Measurements from ENCODE around the gene FBXO46.
A peak's percentile ranks its signal among the peaks of the same experiment; 100 is the strongest.

Gene FBXO46

DNA sequence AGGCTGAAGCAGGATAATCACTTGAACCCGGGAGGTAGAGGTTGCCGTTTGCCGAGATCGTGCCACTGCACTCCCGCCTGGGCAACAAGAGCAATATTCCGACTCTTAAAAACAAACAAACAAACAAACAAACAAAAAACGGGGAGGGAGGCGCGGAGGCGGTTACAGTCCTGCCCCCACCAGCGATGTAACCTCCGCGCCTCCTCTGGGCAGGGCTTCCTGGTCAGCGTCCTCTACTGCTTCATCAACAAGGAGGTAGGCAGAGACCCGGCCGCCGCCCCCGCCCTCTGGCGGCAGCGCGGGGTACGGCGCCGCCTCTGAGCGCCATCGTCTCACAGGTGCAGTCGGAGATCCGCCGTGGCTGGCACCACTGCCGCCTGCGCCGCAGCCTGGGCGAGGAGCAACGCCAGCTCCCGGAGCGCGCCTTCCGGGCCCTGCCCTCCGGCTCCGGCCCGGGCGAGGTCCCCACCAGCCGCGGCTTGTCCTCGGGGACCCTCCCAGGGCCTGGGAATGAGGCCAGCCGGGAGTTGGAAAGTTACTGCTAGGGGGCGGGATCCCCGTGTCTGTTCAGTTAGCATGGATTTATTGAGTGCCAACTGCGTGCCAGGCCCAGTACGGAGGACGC, 49.2 kb downstream of the FBXO46 start (continued):
- TF ChIP-seq, protein P1, sequence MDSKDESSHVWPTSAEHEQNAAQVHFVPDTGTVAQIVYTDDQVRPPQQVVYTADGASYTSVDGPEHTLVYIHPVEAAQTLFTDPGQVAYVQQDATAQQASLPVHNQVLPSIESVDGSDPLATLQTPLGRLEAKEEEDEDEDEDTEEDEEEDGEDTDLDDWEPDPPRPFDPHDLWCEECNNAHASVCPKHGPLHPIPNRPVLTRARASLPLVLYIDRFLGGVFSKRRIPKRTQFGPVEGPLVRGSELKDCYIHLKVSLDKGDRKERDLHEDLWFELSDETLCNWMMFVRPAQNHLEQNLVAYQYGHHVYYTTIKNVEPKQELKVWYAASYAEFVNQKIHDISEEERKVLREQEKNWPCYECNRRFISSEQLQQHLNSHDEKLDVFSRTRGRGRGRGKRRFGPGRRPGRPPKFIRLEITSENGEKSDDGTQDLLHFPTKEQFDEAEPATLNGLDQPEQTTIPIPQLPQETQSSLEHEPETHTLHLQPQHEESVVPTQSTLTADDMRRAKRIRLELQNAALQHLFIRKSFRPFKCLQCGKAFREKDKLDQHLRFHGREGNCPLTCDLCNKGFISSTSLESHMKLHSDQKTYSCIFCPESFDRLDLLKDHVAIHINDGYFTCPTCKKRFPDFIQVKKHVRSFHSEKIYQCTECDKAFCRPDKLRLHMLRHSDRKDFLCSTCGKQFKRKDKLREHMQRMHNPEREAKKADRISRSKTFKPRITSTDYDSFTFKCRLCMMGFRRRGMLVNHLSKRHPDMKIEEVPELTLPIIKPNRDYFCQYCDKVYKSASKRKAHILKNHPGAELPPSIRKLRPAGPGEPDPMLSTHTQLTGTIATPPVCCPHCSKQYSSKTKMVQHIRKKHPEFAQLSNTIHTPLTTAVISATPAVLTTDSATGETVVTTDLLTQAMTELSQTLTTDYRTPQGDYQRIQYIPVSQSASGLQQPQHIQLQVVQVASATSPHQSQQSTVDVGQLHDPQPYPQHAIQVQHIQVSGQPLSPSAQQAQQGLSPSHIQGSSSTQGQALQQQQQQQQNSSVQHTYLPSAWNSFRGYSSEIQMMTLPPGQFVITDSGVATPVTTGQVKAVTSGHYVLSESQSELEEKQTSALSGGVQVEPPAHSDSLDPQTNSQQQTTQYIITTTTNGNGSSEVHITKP (tag by site-specific recombination; IDR thresholded peaks at IDR 0.05) = peak; percentile 44; the same call in 1 of the 2 replicates
- TF ChIP-seq, protein P2, sequence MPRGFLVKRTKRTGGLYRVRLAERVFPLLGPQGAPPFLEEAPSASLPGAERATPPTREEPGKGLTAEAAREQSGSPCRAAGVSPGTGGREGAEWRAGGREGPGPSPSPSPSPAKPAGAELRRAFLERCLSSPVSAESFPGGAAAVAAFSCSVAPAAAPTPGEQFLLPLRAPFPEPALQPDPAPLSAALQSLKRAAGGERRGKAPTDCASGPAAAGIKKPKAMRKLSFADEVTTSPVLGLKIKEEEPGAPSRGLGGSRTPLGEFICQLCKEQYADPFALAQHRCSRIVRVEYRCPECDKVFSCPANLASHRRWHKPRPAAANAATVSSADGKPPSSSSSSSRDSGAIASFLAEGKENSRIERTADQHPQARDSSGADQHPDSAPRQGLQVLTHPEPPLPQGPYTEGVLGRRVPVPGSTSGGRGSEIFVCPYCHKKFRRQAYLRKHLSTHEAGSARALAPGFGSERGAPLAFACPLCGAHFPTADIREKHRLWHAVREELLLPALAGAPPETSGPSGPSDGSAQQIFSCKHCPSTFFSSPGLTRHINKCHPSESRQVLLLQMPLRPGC (tag by site-specific recombination; IDR thresholded peaks at IDR 0.05) = no peak
- TF ChIP-seq ZSCAN5A (tag by site-specific recombination; IDR thresholded peaks at IDR 0.05) (no peak), ZNF140 (tag by site-specific recombination; IDR thresholded peaks at IDR 0.05) (no peak), ZFP41 (tag by site-specific recombination; IDR thresholded peaks at IDR 0.05; ENCODE audit: borderline replicate concordance) (no peak), SP2 (tag by site-specific recombination; IDR thresholded peaks at IDR 0.05) (peak; percentile 47), ELK4 (IDR thresholded peaks at IDR 0.05; ENCODE audit: borderline replicate concordance, low read depth, low read length) (no peak), ZNF654 (tag by site-specific recombination; IDR thresholded peaks at IDR 0.05; ENCODE audit: low read depth) (no peak), ZNF292 (tag by site-specific recombination; IDR thresholded peaks at IDR 0.05; ENCODE audit: borderline replicate concordance, low read depth) (no peak), ZFHX2 (tag by site-specific recombination; conservative IDR thresholded peaks at IDR 0.05) (peak; percentile 81), ZBTB7A (tag by site-specific recombination; IDR thresholded peaks at IDR 0.05; ENCODE audit: low read depth) (no peak), ZNF624 (tag by site-specific recombination; IDR thresholded peaks at IDR 0.05) (no peak), ZNF549 (tag by site-specific recombination; IDR thresholded peaks at IDR 0.05) (no peak), OVOL3 (tag by site-specific recombination; IDR thresholded peaks at IDR 0.05) (no peak), ZFP37 (tag by site-specific recombination; IDR thresholded peaks at IDR 0.05) (0 out of 2 replicates have a peak, but pooled peaks have one; percentile 33), KLF7 (tag by site-specific recombination; IDR thresholded peaks at IDR 0.05; ENCODE audit: borderline replicate concordance) (no peak), ZNF398 (tag by site-specific recombination; IDR thresholded peaks at IDR 0.05) (peak; percentile 69), ZSCAN30 (tag by site-specific recombination; IDR thresholded peaks at IDR 0.05) (peak; percentile 93), ZFP69B (tag by site-specific recombination; IDR thresholded peaks at IDR 0.05) (0 out of 2 replicates have a peak, but pooled peaks have one; percentile 21), ZNF521 (tag by site-specific recombination; IDR thresholded peaks at IDR 0.05) (no peak), YY2 (tag by site-specific recombination; IDR thresholded peaks at IDR 0.05) (no peak), BCL6B (tag by site-specific recombination; IDR thresholded peaks at IDR 0.05) (no peak), ZNF837 (tag by site-specific recombination; IDR thresholded peaks at IDR 0.05) (no peak)

All from HEK293 (cell line).